GM18873 (cell line): Measurements from ENCODE around the gene VPS13A.

Experiments
- ATAC-seq: cut with Tn5 transposase; IDR thresholded peaks from one replicate; pipeline ENCODE4 v1.9.1; 2021; ENCODE audit warnings: mild to moderate bottlenecking, moderate library complexity, moderate number of reproducible peaks; ENCODE audit not compliant: unreplicated experiment, low FRiP score

Gene VPS13A

DNA sequence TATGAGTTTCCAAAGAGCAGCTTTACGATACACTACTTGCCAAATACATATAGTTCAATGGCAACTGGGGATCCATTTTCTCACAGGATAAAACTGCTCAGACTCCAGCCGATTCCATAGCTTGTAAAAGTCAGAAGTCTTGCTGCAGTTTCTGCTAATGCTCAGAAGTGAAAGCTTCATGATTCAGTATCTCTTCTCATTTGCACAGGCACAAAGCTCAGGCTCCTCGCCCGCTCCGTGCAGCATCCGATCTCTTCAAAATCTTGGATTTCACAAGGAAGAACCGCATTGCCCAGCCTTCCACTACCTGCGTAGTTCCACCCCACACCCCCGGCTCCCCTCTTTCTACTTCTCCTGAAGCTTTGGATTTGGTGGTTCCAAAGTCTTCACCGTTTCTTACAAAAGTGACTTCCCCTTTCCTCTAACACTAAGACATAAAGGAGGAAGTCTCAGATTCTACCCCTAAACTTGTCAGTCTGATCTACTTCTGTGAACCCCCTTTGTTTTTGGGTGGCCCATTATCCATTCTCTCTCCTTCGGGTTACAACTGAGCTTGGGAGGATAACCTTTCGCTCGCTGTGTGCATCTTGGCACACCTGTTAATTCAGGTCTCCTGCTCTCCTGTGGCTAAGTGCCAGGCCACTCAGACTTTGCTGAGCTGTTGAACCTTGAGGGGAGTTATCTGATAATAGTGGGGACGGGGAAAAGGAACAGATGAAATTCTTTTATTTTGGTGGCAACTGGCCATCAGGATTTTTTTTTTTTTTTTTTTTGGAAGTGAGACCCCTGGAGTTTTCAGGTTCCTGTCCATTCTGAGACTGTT lies 276.7 kb downstream of the VPS13A start:
- ATAC-seq, result no peak

- ATAC-seq, result no peak
Observed at GRCh38 chr9:77454663-77455062, 277.3 kb downstream of the VPS13A start.

- ATAC-seq, result peak; percentile 39
Observed at GRCh38 chr9:77455312-77455927, 278.1 kb downstream of the VPS13A start.

- peak; percentile 80 for ATAC-seq
Observed at GRCh38 chr9:77456829-77457437, 279.6 kb downstream of the VPS13A start.

GRCh38 chr9:77457916-77458592 lies 280.7 kb downstream of the VPS13A start:
- ATAC-seq, result peak; percentile 75

- ATAC-seq, result no peak
Observed at GRCh38 chr9:77460938-77461337, 283.6 kb downstream of the VPS13A start.

GRCh38 chr9:77462066-77462465 lies 284.7 kb downstream of the VPS13A start:
- ATAC-seq, result no peak

- ATAC-seq, result no peak
Observed at GRCh38 chr9:77463151-77463550, 285.8 kb downstream of the VPS13A start.

DNA sequence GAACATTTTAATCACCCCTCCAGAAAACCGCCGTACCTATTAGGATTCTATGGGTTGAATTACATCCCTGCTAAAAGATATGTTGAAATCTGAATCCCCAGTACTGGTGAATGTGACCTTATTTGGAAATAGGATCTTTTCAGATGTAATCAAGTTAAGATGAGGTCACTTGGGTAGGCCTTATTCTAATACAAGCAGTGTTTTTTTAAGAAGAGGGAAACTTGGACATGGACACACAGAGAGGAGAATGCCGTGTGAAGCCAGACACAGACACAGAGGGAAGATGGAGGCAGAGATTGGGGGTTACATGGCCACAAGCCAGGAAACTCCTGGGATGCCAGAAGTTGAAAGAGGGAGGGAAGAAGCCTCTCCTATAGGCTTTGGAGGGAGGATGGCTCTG lies 287.3 kb downstream of the VPS13A start:
- ATAC-seq, result no peak

GRCh38 chr9:77469515-77470231 lies 292.3 kb downstream of the VPS13A start:
- no peak for ATAC-seq
